ENCODE data around the gene CARHSP1.
"Not testable (repeated sequence)": the region's sequence is repeated elsewhere in the genome, so short reads cannot be mapped to it uniquely, and the experiment has no call there.

CARHSP1 gene

GRCh38 chr16:8892101-8892575, 23.3 kb upstream of the CARHSP1 start:
- no peak for DNase-seq

GRCh38 chr16:8890549-8890921, 21.7 kb upstream of the CARHSP1 start:
- DNase-seq, result no peak

- no peak for DNase-seq
Observed at GRCh38 chr16:8889893-8890548, 21.2 kb upstream of the CARHSP1 start.

DNA sequence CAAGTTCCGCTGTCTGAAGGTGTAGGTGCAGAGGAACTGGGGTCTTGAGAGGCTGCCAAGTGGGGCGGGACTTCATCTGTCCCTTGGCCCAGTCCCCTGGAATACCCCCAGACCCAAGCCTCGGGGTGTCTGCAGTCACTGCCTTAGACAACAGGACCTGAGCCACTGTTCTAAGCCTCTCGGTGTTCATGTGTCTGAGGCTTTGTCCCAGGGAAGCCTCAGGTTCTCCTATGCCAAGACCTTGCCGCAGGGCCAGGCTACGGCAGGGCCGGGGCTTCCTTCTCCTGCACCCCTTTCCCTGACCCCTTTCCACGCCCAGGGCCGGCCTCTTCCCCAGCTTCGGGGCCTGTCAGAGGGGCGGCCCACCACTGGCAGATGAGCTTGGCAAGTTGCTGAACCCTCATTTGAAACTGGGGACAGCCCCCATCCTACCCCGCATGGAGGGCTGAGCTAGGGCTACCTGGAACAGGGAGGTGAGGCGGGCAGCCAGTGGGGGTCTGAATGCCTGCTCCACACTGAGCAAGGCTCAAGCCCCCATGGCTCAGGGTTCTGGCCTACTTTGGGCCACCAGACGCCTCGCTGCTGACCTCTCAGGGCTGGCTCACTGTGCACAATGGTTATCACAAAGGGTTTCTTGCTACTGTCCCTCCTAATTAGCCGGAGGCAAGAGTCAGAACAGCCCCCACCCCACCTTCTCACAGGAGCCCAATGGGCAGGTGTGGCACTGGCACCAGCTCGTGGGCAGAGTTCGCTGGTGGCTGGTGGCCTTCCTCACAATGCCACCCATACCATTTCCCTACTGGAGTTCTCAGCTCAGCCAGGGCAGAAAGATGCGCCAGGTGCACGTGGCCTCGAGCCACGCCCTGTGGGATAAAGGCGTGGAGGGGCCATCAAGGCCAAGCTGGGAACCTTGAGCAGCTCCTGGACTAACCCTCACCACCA, 20.4 kb upstream of the CARHSP1 start:
- DNase-seq, result no peak

- DNase-seq, result no peak
Observed at GRCh38 chr16:8887952-8888560, 19.2 kb upstream of the CARHSP1 start.

GRCh38 chr16:8887431-8887765, 18.6 kb upstream of the CARHSP1 start:
- no peak for DNase-seq

GRCh38 chr16:8886593-8887430, 18.0 kb upstream of the CARHSP1 start:
- no peak for DNase-seq

DNA sequence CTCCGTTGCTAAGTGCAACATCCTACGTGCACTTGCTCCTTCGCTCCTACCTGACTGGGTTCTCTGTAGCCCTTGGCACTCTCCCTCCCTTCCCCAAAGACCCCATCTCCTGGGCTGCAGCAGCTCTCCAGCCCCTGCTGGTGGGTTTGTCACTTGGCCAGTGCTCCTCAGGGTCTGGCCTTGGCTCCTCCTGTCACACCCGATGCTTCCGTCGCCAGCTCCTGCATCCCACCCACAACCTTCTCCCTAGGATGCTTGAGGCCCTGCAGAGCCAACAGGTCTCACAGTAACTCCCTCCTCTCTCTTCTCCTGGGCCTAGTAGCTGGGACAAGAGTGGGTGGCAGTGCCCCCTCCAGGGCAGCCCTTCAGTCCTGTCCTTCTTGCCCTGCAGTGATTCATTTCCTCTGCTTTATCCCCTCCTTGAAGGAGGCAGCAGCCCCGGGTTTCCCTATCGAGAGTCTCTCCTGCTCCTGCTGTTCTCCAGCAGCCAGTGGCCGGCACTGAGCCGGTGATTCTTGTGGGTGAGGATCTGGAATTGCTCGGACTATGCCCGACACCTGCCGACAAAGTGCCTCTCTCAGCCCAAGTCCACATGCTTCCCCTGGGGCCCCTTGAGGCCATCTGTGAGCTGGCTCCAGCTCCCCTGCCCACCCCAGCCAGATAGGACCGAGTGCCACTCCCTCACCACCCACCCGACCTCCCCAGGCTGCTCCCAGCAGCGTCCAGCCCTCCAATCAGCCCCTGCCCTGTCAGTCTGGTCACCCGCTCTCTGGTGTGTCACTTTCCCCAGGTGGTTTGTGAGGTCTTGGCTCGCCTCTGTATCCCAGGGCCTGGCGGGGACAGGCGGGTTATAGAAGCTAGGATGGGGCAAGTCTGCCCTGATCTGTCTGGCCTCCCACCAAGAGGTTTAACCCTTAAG, 17.1 kb upstream of the CARHSP1 start:
- DNase-seq, result no peak

- no peak for DNase-seq
Observed at GRCh38 chr16:8882725-8883377, 14.0 kb upstream of the CARHSP1 start.

GRCh38 chr16:8882041-8882617, 13.3 kb upstream of the CARHSP1 start, which contains the start of gene LITAFD:
Gene LITAFD, plus strand, starts transcription at chr16:8882351. Its CDS starts 2,005 bp downstream, at chr16:8884356.
- no peak for DNase-seq

DNA sequence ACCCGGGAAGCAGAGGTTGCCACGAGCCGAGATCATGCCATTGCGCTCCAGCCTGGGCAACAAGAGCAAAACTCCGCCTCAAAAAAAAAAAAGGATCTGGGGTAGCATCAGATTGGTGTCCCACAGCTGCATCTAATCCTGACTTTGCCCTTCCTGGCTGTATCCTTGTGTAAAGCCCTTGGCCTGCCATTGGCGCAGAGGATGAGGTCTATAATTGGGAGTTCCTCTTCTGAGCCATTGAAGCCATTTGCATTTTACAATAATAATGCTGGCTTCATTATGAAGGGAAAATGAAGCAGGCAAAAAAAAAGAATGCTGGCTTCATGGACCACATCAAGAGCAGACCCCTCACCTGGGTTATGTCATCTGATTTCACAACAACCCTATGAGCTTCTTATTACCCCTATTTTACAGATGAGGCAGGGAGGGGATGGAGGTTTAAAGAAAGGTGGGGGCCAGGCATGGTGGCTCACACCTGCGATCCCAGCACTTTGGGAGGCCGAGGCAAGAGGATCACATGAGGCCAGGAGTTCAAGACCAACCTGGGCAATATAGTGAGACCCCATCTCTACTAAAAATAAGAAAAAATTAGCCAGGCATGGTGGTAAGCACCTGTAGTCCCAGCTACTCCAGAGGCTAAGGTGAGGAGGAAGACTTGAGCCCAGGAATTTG, 12.2 kb upstream of the CARHSP1 start:
- no peak for DNase-seq

- no peak for DNase-seq
Observed at GRCh38 chr16:8878523-8878911, 9.7 kb upstream of the CARHSP1 start.

DNA sequence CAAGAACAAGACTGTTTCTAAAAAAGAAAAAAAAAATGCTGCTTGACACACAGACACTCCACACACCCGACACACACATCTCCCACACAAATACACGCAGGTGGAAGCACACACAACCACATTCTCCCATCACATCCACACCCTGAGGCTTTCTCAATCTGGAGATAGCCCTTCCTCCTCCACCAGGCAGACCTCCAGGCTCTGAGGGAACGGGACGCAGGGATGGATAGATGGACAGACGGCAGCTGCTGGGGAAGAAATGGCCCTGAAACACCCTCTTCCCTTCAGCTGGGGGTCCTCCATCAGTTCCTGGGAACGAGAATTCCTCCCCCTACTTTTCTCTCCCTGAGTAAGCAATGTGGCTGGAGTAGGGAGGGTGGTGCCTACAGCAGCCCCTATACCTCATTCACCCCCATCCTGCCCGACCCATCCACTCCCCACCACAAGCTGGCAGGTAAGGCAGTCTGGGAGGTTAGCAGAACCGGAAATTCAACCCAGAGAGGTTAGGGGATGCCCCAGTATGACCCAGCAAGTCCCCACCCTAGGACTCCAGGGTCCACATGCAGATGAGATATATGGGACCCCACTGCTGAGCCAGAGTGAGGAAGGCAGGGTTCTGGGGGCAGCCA, 9.2 kb upstream of the CARHSP1 start:
- DNase-seq, result peak; percentile 11

- DNase-seq, result not testable (repeated sequence)
Observed at GRCh38 chr16:8875317-8875716, 6.5 kb upstream of the CARHSP1 start.

DNA sequence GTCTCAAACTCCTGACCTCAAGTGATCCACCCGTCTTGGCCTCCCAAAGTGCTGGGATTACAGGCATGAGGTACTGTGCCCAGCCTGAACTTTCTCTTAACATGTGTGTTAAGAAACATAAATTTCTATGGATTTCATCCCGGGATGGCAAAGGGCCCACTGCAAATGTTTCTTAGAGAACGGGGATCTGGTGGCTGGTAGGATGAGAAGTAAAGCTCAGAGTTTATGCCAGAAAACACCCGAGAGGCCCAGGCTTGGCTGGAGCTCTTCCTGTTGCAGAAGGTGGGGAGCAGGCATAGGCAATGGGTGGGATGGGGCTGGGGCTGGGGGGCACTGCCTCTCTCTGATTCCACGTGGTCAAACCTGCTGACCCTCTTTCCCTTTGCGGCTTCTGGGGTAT, 5.6 kb upstream of the CARHSP1 start:
- no peak for DNase-seq

DNA sequence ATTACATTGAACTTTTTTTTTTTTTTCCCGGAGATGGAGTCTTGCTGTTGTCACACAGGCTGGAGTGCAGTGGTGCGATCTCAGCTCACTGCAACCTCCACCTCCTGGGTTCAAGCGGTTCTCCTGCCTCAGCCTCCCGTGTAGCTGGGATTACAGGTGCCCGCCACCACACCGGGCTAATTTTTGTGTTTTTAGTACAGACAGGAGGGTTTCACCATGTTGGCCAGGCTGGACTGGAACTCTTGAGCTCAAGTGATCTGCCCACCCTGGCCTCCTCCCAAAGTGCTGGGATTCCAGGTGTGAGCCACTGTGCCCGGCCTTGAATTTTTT, 5.0 kb upstream of the CARHSP1 start:
- DNase-seq, result not testable (repeated sequence)

GRCh38 chr16:8872967-8873865, 4.4 kb upstream of the CARHSP1 start:
- DNase-seq, result no peak

DNA sequence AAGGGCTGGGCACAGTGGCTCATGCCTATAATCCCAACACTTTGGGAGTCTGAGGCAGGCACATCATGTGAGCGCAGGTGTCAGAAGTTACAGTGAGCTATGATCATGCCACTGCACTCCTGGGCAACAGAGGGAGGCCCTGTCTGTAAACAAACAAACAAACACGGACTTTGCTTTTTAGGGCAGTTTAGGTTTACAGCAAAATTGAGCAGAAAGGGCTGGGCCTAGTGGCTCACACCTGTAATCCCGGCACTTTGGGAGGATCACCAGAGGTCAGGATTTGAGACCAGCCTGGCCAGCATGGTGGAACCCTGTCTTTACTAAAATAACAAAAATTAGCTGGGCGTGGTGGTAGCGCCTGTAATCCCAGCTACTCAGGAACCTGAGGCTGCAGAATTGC, 3.3 kb upstream of the CARHSP1 start:
- no peak for DNase-seq

- DNase-seq, result not testable (repeated sequence)
Observed at GRCh38 chr16:8869988-8870241, 1.1 kb upstream of the CARHSP1 start.

Measured in CD4-positive, alpha-beta T cell treated with Interleukin-12 subunit alpha and Interleukin-12 subunit beta, for 1 hour (primary cell).